ENCODE measurements around the gene PIK3IP1.
"Not testable (repeated sequence)": the region's sequence is repeated elsewhere in the genome, so short reads cannot be mapped to it uniquely, and the experiment has no call there.

DNA sequence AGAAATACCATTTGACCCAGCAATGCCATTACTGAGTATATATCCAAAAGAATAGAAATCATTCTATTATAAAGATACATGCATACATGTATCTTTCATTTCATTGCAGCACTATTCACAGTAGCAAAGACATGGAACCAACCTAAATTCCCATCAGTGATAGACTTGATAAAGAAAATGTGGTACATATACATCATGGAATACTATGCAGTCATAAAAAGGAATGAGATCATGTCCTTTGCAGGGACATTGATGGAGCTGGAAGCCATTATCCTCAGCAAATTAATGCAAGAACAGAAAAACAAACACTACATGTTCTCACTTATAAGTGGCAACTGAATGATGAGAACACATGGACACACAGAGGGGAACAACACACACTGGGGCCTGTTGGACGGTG, 21.9 kb upstream of the PIK3IP1 start:
- TF ChIP-seq MAZ (CRISPR knock-in tag; conservative IDR thresholded peaks at IDR 0.05 in 1 of 2, IDR thresholded peaks at IDR 0.05 in 1 of 2); ZNF695 (CRISPR knock-in tag; IDR thresholded peaks at IDR 0.05); SMC3 (conservative IDR thresholded peaks at IDR 0.05; ENCODE audit: insufficient read depth, low read depth, low read length); SPI1 (IDR thresholded peaks at IDR 0.05; ENCODE audit: borderline replicate concordance, low read depth, low read length); ETV1 (tag; conservative IDR thresholded peaks at IDR 0.05; ENCODE audit: low read depth); SREBF1 (IDR thresholded peaks at IDR 0.05; ENCODE audit: borderline replicate concordance, low read depth, low read length); TAL1 (IDR thresholded peaks at IDR 0.05); GATAD2A (IDR thresholded peaks at IDR 0.05); EZH2 (IDR thresholded peaks at IDR 0.05; ENCODE audit: borderline replicate concordance, low read depth, low read length): not testable (repeated sequence)
- TF ChIP-seq, protein P1, sequence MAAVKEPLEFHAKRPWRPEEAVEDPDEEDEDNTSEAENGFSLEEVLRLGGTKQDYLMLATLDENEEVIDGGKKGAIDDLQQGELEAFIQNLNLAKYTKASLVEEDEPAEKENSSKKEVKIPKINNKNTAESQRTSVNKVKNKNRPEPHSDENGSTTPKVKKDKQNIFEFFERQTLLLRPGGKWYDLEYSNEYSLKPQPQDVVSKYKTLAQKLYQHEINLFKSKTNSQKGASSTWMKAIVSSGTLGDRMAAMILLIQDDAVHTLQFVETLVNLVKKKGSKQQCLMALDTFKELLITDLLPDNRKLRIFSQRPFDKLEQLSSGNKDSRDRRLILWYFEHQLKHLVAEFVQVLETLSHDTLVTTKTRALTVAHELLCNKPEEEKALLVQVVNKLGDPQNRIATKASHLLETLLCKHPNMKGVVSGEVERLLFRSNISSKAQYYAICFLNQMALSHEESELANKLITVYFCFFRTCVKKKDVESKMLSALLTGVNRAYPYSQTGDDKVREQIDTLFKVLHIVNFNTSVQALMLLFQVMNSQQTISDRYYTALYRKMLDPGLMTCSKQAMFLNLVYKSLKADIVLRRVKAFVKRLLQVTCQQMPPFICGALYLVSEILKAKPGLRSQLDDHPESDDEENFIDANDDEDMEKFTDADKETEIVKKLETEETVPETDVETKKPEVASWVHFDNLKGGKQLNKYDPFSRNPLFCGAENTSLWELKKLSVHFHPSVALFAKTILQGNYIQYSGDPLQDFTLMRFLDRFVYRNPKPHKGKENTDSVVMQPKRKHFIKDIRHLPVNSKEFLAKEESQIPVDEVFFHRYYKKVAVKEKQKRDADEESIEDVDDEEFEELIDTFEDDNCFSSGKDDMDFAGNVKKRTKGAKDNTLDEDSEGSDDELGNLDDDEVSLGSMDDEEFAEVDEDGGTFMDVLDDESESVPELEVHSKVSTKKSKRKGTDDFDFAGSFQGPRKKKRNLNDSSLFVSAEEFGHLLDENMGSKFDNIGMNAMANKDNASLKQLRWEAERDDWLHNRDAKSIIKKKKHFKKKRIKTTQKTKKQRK (IDR thresholded peaks at IDR 0.05; ENCODE audit: borderline replicate concordance, low read depth, low read length) = not testable (repeated sequence)
